ENCODE data around the gene SV2B. TPM values are rescaled to one million over a fixed set of nuclear protein-coding genes. Genes with fewer than 3 reads are reported as not detected.

Gene SV2B
- total and polyA plus RNA-seq, 2 experiments from 2014 or later = 0.06 to 0.76 TPM

DNA sequence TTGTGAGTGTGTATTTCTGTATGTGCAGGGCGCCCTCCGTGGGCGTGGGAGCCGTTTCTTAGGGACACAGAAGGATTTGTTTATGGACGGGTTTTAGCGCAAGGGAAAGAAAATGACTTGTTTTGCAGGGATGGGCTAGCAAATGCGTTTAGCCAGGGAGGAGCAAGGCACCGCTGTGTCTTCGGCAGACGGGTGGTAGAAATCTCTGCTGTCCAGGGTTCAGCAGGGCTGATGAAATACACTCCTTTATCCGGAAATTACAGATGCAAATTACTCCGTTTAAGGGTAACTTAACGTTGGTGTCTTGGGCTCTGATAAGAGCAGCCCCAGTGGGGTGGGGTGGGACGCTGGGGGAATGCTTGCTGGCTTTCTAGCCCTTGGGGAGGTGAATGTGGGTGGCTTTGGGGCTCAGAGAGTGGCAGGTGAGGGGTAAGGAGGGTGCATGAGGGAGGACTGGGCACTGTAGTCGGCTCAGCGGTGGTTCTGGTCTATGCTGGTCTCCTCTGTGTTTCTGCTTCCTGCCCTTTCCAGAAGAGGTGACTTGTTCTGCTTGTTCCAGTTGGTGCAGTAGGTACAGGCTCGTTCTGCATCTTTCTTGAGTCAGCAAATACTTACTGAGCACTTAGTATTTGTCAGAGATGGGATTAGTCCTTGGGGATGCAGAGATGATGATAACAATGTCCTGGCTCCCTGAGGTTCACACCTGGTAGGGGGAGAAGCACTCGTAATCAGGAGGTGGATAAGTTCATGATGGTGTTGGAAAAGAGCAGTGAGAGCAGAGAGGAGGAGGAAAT, 954 bp downstream of the SV2B start:
- Mint-ChIP-seq H3K4me3 (peak overlapping the region; percentile 75), H3K27ac (no peak overlapping the region), H3K36me3 (ENCODE audit: low read depth) (no peaks in the 10 kb centered on the region; the same call in 2 of the 3 replicates), H3K9me3 (peaks cover 3% of the 10 kb centered on the region; the same call in 1 of the 3 replicates), H3K27me3 (ENCODE audit: insufficient read depth, low read depth, poor library complexity) (peaks cover 49% of the 10 kb centered on the region), H3K4me1 (peaks cover 9% of the 10 kb centered on the region)
- peak; percentile 20 for ATAC-seq
- no peaks in the 10 kb centered on the region for H4K20me1 ChIP-seq (replicated peaks; ENCODE audit: insufficient read depth)
- H3F3A ChIP-seq (replicated peaks; ENCODE audit: low read depth) = no peaks in the 10 kb centered on the region
- TF ChIP-seq STAT1 (IDR thresholded peaks at IDR 0.05; ENCODE audit: unreplicated experiment) = no peak
- no peak for TF ChIP-seq EZH2phosphoT487 (IDR thresholded peaks at IDR 0.05; ENCODE audit: unreplicated experiment)
- no peak for TF ChIP-seq NANOG (IDR thresholded peaks at IDR 0.05; ENCODE audit: borderline replicate concordance)
- TF ChIP-seq JUNB (IDR thresholded peaks at IDR 0.05; ENCODE audit: unreplicated experiment) = no peak
- TF ChIP-seq ZNF114 (CRISPR knock-in tag; IDR thresholded peaks at IDR 0.05) = no peak
- TF ChIP-seq, protein P1, sequence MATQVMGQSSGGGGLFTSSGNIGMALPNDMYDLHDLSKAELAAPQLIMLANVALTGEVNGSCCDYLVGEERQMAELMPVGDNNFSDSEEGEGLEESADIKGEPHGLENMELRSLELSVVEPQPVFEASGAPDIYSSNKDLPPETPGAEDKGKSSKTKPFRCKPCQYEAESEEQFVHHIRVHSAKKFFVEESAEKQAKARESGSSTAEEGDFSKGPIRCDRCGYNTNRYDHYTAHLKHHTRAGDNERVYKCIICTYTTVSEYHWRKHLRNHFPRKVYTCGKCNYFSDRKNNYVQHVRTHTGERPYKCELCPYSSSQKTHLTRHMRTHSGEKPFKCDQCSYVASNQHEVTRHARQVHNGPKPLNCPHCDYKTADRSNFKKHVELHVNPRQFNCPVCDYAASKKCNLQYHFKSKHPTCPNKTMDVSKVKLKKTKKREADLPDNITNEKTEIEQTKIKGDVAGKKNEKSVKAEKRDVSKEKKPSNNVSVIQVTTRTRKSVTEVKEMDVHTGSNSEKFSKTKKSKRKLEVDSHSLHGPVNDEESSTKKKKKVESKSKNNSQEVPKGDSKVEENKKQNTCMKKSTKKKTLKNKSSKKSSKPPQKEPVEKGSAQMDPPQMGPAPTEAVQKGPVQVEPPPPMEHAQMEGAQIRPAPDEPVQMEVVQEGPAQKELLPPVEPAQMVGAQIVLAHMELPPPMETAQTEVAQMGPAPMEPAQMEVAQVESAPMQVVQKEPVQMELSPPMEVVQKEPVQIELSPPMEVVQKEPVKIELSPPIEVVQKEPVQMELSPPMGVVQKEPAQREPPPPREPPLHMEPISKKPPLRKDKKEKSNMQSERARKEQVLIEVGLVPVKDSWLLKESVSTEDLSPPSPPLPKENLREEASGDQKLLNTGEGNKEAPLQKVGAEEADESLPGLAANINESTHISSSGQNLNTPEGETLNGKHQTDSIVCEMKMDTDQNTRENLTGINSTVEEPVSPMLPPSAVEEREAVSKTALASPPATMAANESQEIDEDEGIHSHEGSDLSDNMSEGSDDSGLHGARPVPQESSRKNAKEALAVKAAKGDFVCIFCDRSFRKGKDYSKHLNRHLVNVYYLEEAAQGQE (IDR thresholded peaks at IDR 0.05; ENCODE audit: unreplicated experiment) = no peak
- TF ChIP-seq, protein P2, sequence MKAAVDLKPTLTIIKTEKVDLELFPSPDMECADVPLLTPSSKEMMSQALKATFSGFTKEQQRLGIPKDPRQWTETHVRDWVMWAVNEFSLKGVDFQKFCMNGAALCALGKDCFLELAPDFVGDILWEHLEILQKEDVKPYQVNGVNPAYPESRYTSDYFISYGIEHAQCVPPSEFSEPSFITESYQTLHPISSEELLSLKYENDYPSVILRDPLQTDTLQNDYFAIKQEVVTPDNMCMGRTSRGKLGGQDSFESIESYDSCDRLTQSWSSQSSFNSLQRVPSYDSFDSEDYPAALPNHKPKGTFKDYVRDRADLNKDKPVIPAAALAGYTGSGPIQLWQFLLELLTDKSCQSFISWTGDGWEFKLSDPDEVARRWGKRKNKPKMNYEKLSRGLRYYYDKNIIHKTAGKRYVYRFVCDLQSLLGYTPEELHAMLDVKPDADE (IDR thresholded peaks at IDR 0.05) = no peak
- no peak for TF ChIP-seq POLR2AphosphoS5 (IDR thresholded peaks at IDR 0.05; ENCODE audit: low read depth)
- H3K27me3 ChIP-seq (ENCODE audit: insufficient read depth) = peaks cover 70% of the 10 kb centered on the region
- H3K4me1 ChIP-seq (ENCODE audit: insufficient read depth) = peaks cover 12% of the 10 kb centered on the region; the same call in 1 of the 2 replicates
- peak overlapping the region; percentile 100 for H3K4me2 ChIP-seq
- H3K36me3 ChIP-seq (ENCODE audit: insufficient read depth) = no peaks in the 10 kb centered on the region
- H2AFZ ChIP-seq = peak overlapping the region; percentile 98
- peak; percentile 18 for DNase-seq (ENCODE audit: low spot score)
- H3K4me3 ChIP-seq = peak overlapping the region; percentile 79
- H3K27ac ChIP-seq (ENCODE audit: low read depth) = no peak overlapping the region
- no peaks in the 10 kb centered on the region for H3K9me2 ChIP-seq (ENCODE audit: insufficient read depth)
- no peaks in the 10 kb centered on the region for H3K79me2 ChIP-seq (replicated peaks; ENCODE audit: insufficient read depth)

DNA sequence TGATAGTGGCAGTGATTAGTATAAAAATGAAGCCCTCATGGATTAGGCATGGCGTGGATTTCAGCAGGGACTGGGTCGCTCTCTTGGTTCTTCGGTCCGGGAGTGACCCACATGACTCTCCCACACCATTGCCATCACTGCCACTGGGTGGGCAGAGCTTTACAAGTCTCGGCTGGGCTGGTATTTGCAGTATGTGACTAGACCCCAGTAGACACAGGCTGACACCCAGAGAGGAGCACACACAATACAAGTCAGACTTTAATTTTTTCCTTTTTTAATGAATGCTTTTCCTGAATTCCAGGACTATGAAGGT, 1.5 kb downstream of the SV2B start:
- no peak overlapping the region for H3K4me3 ChIP-seq
- no peaks in the 10 kb centered on the region for H4K20me1 ChIP-seq (replicated peaks; ENCODE audit: insufficient read depth)
- peaks cover 9% of the 10 kb centered on the region for H3K4me1 Mint-ChIP-seq
- H3K27ac Mint-ChIP-seq = no peak overlapping the region
- no peak overlapping the region for H2AFZ ChIP-seq
- no peaks in the 10 kb centered on the region for H3F3A ChIP-seq (replicated peaks; ENCODE audit: low read depth)
- no peaks in the 10 kb centered on the region; the same call in 2 of the 3 replicates for H3K36me3 Mint-ChIP-seq (ENCODE audit: low read depth)
- H3K27ac ChIP-seq (ENCODE audit: low read depth) = no peak overlapping the region
- ATAC-seq (no peak), DNase-seq (ENCODE audit: low spot score) (no peak)
- peak overlapping the region; percentile 100; the same call in 1 of the 2 replicates for H3K4me2 ChIP-seq
- H3K4me3 Mint-ChIP-seq = no peak overlapping the region
- H3K9me2 ChIP-seq (ENCODE audit: insufficient read depth) = no peaks in the 10 kb centered on the region
- H3K36me3 ChIP-seq (ENCODE audit: insufficient read depth) = no peaks in the 10 kb centered on the region
- H3K9me3 Mint-ChIP-seq = peaks cover 3% of the 10 kb centered on the region; the same call in 1 of the 3 replicates
- H3K27me3 ChIP-seq (ENCODE audit: insufficient read depth) = peaks cover 70% of the 10 kb centered on the region
- peaks cover 12% of the 10 kb centered on the region; the same call in 1 of the 2 replicates for H3K4me1 ChIP-seq (ENCODE audit: insufficient read depth)
- no peaks in the 10 kb centered on the region for H3K79me2 ChIP-seq (replicated peaks; ENCODE audit: insufficient read depth)
- peaks cover 49% of the 10 kb centered on the region for H3K27me3 Mint-ChIP-seq (ENCODE audit: insufficient read depth, low read depth, poor library complexity)
- TF ChIP-seq EZH2phosphoT487 (IDR thresholded peaks at IDR 0.05; ENCODE audit: unreplicated experiment) (no peak), STAT1 (IDR thresholded peaks at IDR 0.05; ENCODE audit: unreplicated experiment) (no peak), ZNF331 (CRISPR knock-in tag; IDR thresholded peaks at IDR 0.05; ENCODE audit: low read depth) (no peak), CREB1 (CRISPR knock-in tag; IDR thresholded peaks at IDR 0.05; ENCODE audit: low read depth) (no peak), NANOG (IDR thresholded peaks at IDR 0.05; ENCODE audit: borderline replicate concordance) (no peak), JUNB (IDR thresholded peaks at IDR 0.05; ENCODE audit: unreplicated experiment) (no peak), ZNF114 (CRISPR knock-in tag; IDR thresholded peaks at IDR 0.05) (no peak)
- TF ChIP-seq, protein P3, sequence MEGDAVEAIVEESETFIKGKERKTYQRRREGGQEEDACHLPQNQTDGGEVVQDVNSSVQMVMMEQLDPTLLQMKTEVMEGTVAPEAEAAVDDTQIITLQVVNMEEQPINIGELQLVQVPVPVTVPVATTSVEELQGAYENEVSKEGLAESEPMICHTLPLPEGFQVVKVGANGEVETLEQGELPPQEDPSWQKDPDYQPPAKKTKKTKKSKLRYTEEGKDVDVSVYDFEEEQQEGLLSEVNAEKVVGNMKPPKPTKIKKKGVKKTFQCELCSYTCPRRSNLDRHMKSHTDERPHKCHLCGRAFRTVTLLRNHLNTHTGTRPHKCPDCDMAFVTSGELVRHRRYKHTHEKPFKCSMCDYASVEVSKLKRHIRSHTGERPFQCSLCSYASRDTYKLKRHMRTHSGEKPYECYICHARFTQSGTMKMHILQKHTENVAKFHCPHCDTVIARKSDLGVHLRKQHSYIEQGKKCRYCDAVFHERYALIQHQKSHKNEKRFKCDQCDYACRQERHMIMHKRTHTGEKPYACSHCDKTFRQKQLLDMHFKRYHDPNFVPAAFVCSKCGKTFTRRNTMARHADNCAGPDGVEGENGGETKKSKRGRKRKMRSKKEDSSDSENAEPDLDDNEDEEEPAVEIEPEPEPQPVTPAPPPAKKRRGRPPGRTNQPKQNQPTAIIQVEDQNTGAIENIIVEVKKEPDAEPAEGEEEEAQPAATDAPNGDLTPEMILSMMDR (conservative IDR thresholded peaks at IDR 0.05; ENCODE audit: low read depth in 2 of 2) = no peak
- TF ChIP-seq, protein P1 (IDR thresholded peaks at IDR 0.05; ENCODE audit: unreplicated experiment) = no peak
